Progenitor cell of endocrine pancreas (in vitro differentiated cells): Measurements from ENCODE around the gene FAM120C. TPM values are rescaled to one million over a fixed set of nuclear protein-coding genes. Genes with fewer than 3 reads are reported as not detected.

Source experiments
- DNase-seq: peaks from one replicate; pipeline ENCODE4 v3.0.0; 2021; ENCODE audit warnings: low spot score; ENCODE audit not compliant: unreplicated experiment
- H3K27ac Mint-ChIP-seq: 2 replicates; pipeline ENCODE4 v1.8.0; 2021; ENCODE audit warnings: mild to moderate bottlenecking, moderate library complexity, mixed read lengths
- H3K27me3 Mint-ChIP-seq: 2 replicates; pipeline ENCODE4 v1.8.0; 2021; ENCODE audit warnings: mixed read lengths
- H3K36me3 Mint-ChIP-seq: 2 replicates; pipeline ENCODE4 v1.8.0; 2022; ENCODE audit warnings: mixed read lengths; ENCODE audit not compliant: insufficient read depth
- H3K4me1 Mint-ChIP-seq: 2 replicates; pipeline ENCODE4 v1.8.0; 2021; ENCODE audit warnings: low read depth, mixed read lengths
- H3K4me3 Mint-ChIP-seq: 2 replicates; pipeline ENCODE4 v1.8.0; 2021; ENCODE audit warnings: low read depth, mild to moderate bottlenecking, moderate library complexity, mixed read lengths
- H3K9me3 Mint-ChIP-seq: 2 replicates; pipeline ENCODE4 v1.8.0; 2021; ENCODE audit warnings: low read depth, mixed read lengths
- CTCF ChIP-seq: fragments of 200-600 bp; sonication (generic); IDR thresholded peaks from one replicate; pipeline ENCODE4 v1.5.0; 2021; ENCODE audit warnings: antibody characterized with exemption, mild to moderate bottlenecking; ENCODE audit not compliant: unreplicated experiment
- total RNA-seq: library from RNA; stranded (reverse); gene quantifications from 2 replicates; pipeline ENCODE4 v1.2.1, GENCODE V29; 2021

FAM120C gene
- total RNA-seq, 1 donor from 2014 or later: 12.4 TPM

DNA sequence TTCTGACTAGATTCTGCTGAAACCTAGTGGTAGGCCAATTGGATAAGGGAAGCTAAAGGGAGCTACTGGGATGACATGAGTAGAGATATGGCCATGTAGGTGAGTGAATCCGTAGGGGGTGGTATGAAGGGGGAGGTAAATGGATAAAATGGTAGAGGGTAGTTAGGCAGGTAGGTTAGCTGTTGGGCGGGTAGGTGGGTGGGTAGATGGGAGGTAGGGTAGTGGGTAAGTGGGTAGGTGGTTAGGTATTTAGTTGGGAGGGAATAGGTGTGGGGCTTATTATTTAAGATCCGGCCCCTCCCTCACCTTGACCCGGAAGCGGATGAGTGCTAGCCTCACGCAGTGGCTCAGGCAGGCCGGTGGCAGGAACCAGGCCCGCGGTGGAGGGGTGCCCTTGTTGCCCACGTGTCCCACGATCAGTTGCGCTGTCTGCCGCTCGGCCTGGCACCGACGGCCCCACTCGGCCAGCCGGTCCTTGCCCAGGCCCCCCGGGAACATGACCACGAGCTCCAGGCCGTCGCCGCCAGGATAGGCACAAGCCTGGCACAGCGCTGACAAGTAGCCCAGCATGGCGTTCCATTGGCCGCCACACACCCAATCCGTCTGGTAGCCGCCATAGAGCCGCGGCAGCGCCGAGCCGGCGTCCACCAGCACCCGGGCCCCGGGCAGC lies 725 bp downstream of the FAM120C start:
- Mint-ChIP-seq H3K4me1 (peaks cover 29% of the 10 kb centered on the region), H3K9me3 (peaks cover 4% of the 10 kb centered on the region), H3K27me3 (no peaks in the 10 kb centered on the region), H3K27ac (no peak overlapping the region), H3K4me3 (peak overlapping the region; percentile 78), H3K36me3 (no peaks in the 10 kb centered on the region)
- no peak for DNase-seq
- TF ChIP-seq CTCF: no peak

DNA sequence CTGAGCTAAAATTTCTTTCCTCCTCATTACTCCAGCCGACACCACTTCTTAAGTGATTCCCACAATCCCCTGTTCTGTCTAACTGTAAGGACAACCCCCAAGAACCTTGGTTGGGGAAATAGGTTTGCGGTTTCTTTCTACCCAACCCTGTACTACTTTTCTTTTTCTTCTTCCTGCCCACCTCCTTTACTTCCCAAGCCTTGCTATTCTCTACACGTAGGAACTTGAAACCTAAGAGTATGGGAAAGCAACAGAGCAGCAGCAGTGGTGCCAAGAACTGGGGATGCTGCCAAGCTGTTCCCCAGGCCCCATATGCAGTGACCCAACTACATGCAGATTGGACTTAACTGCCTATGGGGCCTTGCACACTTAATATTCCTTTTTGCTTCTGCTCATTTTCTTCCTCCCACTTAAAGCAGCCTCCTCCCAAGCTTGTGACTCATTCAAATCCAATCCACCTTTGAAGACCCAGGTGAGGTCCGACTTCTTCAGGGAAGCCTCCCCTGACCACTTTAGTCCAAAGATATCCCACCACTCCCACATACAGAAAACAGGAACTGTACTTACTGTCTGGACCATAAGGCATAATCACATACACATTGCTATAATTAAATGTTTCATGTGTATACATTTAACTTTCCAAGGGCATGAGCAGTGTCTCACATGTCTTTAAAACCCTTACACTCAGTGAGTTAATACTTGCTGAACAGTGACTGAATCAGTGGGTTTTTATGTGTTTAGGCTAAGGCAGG lies 1.7 kb downstream of the FAM120C start:
- no peaks in the 10 kb centered on the region for H3K36me3 Mint-ChIP-seq
- H3K4me1 Mint-ChIP-seq: peaks cover 29% of the 10 kb centered on the region
- no peak for DNase-seq
- H3K27ac Mint-ChIP-seq: peak overlapping the region; percentile 1
- TF ChIP-seq CTCF: no peak
- H3K27me3 Mint-ChIP-seq: no peaks in the 10 kb centered on the region
- H3K4me3 Mint-ChIP-seq: peak overlapping the region; percentile 78
- peaks cover 9% of the 10 kb centered on the region for H3K9me3 Mint-ChIP-seq

DNA sequence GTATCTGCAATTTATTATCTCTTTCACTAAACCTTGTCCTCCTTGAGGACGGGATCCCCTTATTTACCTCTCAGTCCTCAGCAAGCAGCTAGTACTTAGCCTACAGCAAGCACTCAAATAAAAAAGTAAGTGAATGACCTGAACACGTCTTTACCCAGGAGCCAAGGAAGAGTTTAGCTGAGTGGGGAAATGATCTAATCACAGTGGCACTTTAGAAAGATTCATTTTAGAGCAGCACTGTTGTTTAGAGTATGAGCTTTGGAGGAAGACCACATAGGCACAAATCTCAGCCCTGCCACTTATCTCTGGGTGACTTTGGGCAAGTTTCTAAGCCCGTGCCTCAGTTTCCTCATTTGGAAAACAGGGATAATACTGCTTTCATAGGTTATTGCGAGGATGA lies 2.7 kb downstream of the FAM120C start:
- H3K4me3 Mint-ChIP-seq: no peak overlapping the region
- peaks cover 9% of the 10 kb centered on the region for H3K9me3 Mint-ChIP-seq
- H3K4me1 Mint-ChIP-seq: peaks cover 29% of the 10 kb centered on the region
- H3K27ac Mint-ChIP-seq: no peak overlapping the region
- DNase-seq: no peak
- no peak for TF ChIP-seq CTCF
- H3K36me3 Mint-ChIP-seq: no peaks in the 10 kb centered on the region
- H3K27me3 Mint-ChIP-seq: no peaks in the 10 kb centered on the region

DNA sequence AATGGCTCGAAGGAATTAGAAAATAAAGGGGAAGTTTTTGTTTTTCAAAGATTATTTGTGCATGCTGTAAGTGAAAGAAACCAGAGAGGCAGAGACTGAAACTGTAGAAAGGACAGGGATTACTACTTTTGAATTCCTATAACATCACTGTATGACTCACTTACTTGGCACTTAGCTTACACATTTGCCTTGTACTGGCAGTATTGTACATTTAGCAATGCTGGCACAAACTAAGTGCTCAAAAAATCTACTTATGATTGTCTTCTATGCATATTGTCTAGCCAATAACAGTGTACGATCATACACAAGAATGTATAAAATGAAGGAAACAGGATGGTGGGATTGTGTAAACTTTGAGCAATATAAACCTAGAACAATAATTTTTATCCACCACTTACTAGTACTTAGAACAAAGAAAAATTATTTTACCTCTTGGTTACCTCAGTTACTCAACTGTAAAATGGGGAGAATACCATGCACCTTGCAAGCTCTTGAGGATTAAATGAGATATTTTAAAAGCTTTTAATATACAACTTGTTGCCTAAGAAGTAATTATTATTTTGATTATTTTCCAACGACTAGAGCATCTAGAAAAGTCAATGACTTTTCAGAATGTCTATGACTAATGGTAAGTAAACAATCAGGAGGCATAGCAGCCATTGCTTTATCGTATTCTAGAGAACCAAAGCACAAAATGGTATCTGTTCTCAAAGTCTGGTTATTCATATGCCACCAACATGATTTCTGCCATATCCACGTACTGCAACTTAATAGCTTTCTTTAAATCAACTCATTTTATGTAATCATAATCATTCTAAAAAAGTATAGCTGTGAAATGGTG lies 4.7 kb downstream of the FAM120C start:
- no peaks in the 10 kb centered on the region for H3K27me3 Mint-ChIP-seq
- H3K27ac Mint-ChIP-seq: no peak overlapping the region
- DNase-seq: no peak
- no peak for TF ChIP-seq CTCF
- H3K4me1 Mint-ChIP-seq: peaks cover 27% of the 10 kb centered on the region
- peaks cover 13% of the 10 kb centered on the region for H3K9me3 Mint-ChIP-seq
- peaks cover 6% of the 10 kb centered on the region for H3K36me3 Mint-ChIP-seq
- H3K4me3 Mint-ChIP-seq: no peak overlapping the region

GRCh38 chrX:54177306-54177705 lies 5.7 kb downstream of the FAM120C start:
- H3K9me3 Mint-ChIP-seq: peaks cover 13% of the 10 kb centered on the region
- H3K27ac Mint-ChIP-seq: no peak overlapping the region

More at GRCh38 chrX:54177306-54177705, 5.7 kb downstream of the FAM120C start:
- no peak for DNase-seq
- TF ChIP-seq CTCF: no peak
- H3K4me3 Mint-ChIP-seq: no peak overlapping the region
- peaks cover 6% of the 10 kb centered on the region for H3K36me3 Mint-ChIP-seq
- peaks cover 27% of the 10 kb centered on the region for H3K4me1 Mint-ChIP-seq
- no peaks in the 10 kb centered on the region for H3K27me3 Mint-ChIP-seq
